ENCODE results near the gene AGAP2.

DNA sequence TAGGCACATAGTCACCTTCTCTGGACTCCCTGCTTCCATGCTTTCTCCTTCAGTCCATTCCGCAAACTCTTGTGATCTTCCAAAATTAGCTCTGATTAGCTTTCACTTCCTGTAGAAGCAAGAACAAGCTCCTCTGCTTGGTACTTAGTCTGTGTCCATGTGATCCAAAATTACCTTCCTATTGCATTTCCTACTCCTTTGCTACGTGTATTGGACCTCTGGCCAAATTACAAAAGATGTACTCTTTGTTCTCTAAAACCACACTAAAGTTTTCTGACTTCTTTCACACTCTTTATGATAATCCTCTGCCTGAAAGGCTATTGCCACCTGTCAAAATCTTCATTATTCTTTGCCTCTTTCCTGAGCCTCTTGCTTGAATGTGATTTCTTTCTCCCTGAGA is 43.3 kb upstream of the AGAP2 start:
- TF ChIP-seq SOX6 (IDR thresholded peaks at IDR 0.05), result no peak
- no peak for TF ChIP-seq SOX6 (CRISPR knock-in tag; IDR thresholded peaks at IDR 0.05)
- TF ChIP-seq ARNTL (CRISPR knock-in tag; IDR thresholded peaks at IDR 0.05), result no peak
